RWPE2 (cell line): ENCODE data around the gene S1PR1.

Experiments
- ATAC-seq: fragments of 200-7000 bp; cut with Tn5 transposase; 3 replicates; pipeline ENCODE4 v1.9.1; 2021; ENCODE audit warnings: low read depth
- DNase-seq: peaks from one replicate; pipeline ENCODE4 v3.0.0-alpha.2; 2020; ENCODE audit warnings: low spot score
- H3K27ac ChIP-seq: fragments of 450-650 bp; 2 replicates; pipeline ENCODE4 v1.5.1; 2017; ENCODE audit warnings: mild to moderate bottlenecking; ENCODE audit not compliant: poor library complexity, severe bottlenecking
- H3K27me3 ChIP-seq: fragments of 250-450 bp; sonication (Bioruptor Pico); 2 replicates; pipeline ENCODE4 v1.5.1; 2021; ENCODE audit warnings: mild to moderate bottlenecking, moderate library complexity; ENCODE audit not compliant: insufficient read depth, poor library complexity, severe bottlenecking
- H3K36me3 ChIP-seq: fragments of 250-450 bp; sonication (Bioruptor Pico); 2 replicates; pipeline ENCODE4 v1.5.1; 2020; ENCODE audit warnings: low read depth, mild to moderate bottlenecking, moderate library complexity
- H3K4me1 ChIP-seq: fragments of 250-450 bp; sonication (Bioruptor Pico); 2 replicates; pipeline ENCODE4 v1.5.1; 2021; ENCODE audit warnings: mild to moderate bottlenecking, moderate library complexity; ENCODE audit not compliant: insufficient read depth, poor library complexity, severe bottlenecking
- H3K4me3 ChIP-seq: fragments of 250-450 bp; sonication (Bioruptor Pico); 2 replicates; pipeline ENCODE4 v1.5.1; 2021; ENCODE audit warnings: mild to moderate bottlenecking, moderate library complexity; ENCODE audit not compliant: severe bottlenecking
- H3K9me3 ChIP-seq: fragments of 250-450 bp; sonication (Bioruptor Pico); 2 replicates; pipeline ENCODE4 v1.5.1; 2021; ENCODE audit warnings: mild to moderate bottlenecking, moderate library complexity; ENCODE audit not compliant: severe bottlenecking
- TF ChIP-seq, protein P1 (sequence below): fragments of 450-650 bp; IDR thresholded peaks from one replicate; pipeline ENCODE4 v1.5.1; 2017; ENCODE audit warnings: mild to moderate bottlenecking, moderate library complexity; ENCODE audit not compliant: poor library complexity, severe bottlenecking

Gene S1PR1

DNA sequence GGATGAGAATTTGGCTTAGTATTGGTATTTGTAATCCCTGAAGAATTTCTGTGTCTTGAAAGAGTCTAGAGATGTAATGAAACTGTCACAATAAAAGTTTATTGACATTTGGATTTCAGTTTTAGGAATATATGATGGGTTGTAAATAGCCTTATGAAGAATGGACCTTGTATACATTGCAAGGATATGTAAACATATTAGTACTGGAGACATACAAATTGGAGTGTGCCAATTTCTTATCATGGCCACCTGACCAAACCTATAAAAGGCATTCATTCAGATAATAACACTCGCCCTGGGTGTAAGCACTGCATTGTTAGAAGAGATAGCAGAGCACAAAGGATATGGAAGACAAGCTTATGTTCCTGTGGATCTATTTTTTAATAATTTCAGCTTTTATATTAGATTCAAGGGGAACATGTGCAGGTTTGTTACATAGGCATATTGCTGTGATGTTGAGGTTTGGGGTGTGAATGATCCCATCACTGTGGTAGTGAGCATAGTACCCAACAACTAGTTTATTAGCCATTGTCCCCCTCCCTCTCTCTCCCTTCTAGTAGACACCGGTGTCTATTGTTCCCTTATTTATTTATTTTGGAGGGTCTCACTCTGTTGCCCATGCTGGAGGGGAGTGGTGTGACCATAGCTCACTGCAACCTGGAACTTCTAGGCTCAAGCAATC is 8.6 kb downstream of the S1PR1 start:
- H3K36me3 ChIP-seq: no peaks in the 10 kb centered on the region
- DNase-seq (no peak), ATAC-seq (no peak)
- no peak overlapping the region for H3K27ac ChIP-seq
- H3K27me3 ChIP-seq: no peaks in the 10 kb centered on the region
- H3K4me3 ChIP-seq: no peak overlapping the region
- H3K4me1 ChIP-seq: no peaks in the 10 kb centered on the region
- TF ChIP-seq, protein P1, sequence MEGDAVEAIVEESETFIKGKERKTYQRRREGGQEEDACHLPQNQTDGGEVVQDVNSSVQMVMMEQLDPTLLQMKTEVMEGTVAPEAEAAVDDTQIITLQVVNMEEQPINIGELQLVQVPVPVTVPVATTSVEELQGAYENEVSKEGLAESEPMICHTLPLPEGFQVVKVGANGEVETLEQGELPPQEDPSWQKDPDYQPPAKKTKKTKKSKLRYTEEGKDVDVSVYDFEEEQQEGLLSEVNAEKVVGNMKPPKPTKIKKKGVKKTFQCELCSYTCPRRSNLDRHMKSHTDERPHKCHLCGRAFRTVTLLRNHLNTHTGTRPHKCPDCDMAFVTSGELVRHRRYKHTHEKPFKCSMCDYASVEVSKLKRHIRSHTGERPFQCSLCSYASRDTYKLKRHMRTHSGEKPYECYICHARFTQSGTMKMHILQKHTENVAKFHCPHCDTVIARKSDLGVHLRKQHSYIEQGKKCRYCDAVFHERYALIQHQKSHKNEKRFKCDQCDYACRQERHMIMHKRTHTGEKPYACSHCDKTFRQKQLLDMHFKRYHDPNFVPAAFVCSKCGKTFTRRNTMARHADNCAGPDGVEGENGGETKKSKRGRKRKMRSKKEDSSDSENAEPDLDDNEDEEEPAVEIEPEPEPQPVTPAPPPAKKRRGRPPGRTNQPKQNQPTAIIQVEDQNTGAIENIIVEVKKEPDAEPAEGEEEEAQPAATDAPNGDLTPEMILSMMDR: no peak
- no peaks in the 10 kb centered on the region for H3K9me3 ChIP-seq

DNA sequence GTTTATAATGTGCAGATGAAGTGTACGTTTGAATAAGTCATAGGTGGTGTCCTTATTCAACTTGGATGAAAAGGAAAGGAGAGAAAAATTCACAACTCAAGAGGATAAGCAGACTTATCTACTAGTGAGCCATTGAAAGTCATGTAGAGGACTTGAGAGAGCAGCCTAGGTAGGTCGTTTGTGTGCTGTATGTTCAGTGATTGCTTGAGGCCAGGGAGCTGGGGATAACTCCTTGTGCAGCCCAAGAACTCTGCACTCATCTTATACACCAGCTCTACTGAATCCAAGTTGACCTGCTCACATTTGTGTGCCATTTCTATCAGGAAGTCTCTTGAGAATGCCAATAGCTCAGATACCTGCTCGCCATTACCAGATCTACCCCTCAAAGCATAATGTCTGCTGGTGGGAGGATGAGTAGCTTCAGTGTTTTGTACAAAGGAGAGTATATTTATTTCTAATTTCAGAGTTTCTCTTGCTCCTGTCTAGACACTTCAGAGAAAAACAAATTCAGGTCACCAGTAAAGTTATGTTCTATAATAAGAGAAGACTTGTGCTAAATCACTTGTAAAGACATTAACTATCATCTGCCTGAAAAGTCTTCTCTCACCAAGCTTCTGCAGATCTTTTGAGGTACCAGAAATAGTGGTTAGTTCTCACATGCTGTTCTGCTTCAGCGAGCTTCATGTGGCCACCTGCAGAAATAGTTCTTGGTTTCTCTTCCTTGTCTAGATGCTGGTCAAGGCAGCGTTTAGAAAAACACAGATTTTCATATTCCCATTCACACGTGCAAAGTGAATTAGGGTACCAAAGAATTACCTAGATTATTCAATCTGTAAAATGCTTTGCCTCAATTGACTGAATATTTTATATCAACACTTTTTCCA is 10.8 kb downstream of the S1PR1 start:
- H3K4me1 ChIP-seq: no peaks in the 10 kb centered on the region
- ATAC-seq (no peak), DNase-seq (no peak)
- no peaks in the 10 kb centered on the region for H3K27me3 ChIP-seq
- no peaks in the 10 kb centered on the region for H3K9me3 ChIP-seq
- H3K27ac ChIP-seq: no peak overlapping the region
- TF ChIP-seq, protein P1: no peak
- no peak overlapping the region for H3K4me3 ChIP-seq
- no peaks in the 10 kb centered on the region for H3K36me3 ChIP-seq

- TF ChIP-seq, protein P1: no peak
- Histone ChIP-seq H3K27ac (no peak overlapping the region), H3K4me3 (no peak overlapping the region), H3K27me3 (no peaks in the 10 kb centered on the region), H3K4me1 (no peaks in the 10 kb centered on the region), H3K36me3 (no peaks in the 10 kb centered on the region), H3K9me3 (no peaks in the 10 kb centered on the region)
- DNase-seq (no peak), ATAC-seq (no peak)
Observed at GRCh38 chr1:101250222-101250621, 13.4 kb downstream of the S1PR1 start.

- Histone ChIP-seq H3K27ac (no peak overlapping the region), H3K4me3 (no peak overlapping the region), H3K36me3 (no peaks in the 10 kb centered on the region), H3K9me3 (no peaks in the 10 kb centered on the region), H3K4me1 (no peaks in the 10 kb centered on the region), H3K27me3 (no peaks in the 10 kb centered on the region)
- DNase-seq (no peak), ATAC-seq (no peak)
- TF ChIP-seq, protein P1: no peak
Observed at GRCh38 chr1:101250656-101251272, 13.9 kb downstream of the S1PR1 start.
